Measurements from ENCODE around the gene SUFU. TPM values are rescaled to one million over a fixed set of nuclear protein-coding genes. Genes with fewer than 3 reads are reported as not detected.
A peak's percentile ranks its signal among the peaks of the same experiment; 100 is the strongest.

SUFU gene
- total and polyA plus RNA-seq, 2 of the 4 experiments (the other 2 are of a cell fraction): 2.2 to 11.0 TPM

GRCh38 chr10:102613785-102614184, 110.0 kb downstream of the SUFU start:
- DNase-seq: peak; percentile 55
- H3K23ac ChIP-seq (ENCODE audit: low read depth, low read length): no peak overlapping the region
- peaks cover 14% of the 10 kb centered on the region for H3K4me1 ChIP-seq (ENCODE audit: control insufficient read depth, insufficient read depth, low read length)
- no peak overlapping the region for H4K8ac ChIP-seq (ENCODE audit: low read depth in 2 of 2, low read length in 2 of 2)
- ATAC-seq (ENCODE audit: low read depth): no peak
- H3K27ac ChIP-seq (ENCODE audit: insufficient read depth, low read length): no peak overlapping the region
- WGBS, 2 experiments (ENCODE audit: extremely low coverage in 2 of 2, insufficient read length in 1 of 2): 91% methylated on average over 6 of the region's 8 CpGs; no CpG with 5 or more reads in 1 of the 2 experiments
- no peaks in the 10 kb centered on the region for H4K20me1 ChIP-seq (ENCODE audit: insufficient read depth, low read length)
- H3K14ac ChIP-seq (replicated peaks; ENCODE audit: low read depth, low read length): no peak overlapping the region
- H3K79me1 ChIP-seq (ENCODE audit: low read depth in 1 of 2, low read length in 2 of 2): peaks cover 0 to 22% of the 10 kb centered on the region in 2 experiments; a peak in 2 of 4 replicates
- H3K4me3 ChIP-seq (ENCODE audit: insufficient read depth, low read depth, low read length): no peak overlapping the region
- no peak overlapping the region for H2AK5ac ChIP-seq (ENCODE audit: low read depth, low read length)
- POLR2A ChIA-PET (ENCODE audit: unreplicated experiment): interaction anchor here (0.5 kb wide), 1 partner anchor 140 kb away, joined by 3 read pairs; no protein-coding TSS in a partner anchor
- in situ Hi-C loops (cut with MboI; ENCODE audit: low sequenced_read_pairs): no loop called here
- no peak overlapping the region for H3K18ac ChIP-seq (ENCODE audit: low read depth, low read length)
- intact Hi-C loops (cut with micrococcal nuclease): no loop called here
- no peak overlapping the region for H2BK20ac ChIP-seq (ENCODE audit: low read depth, low read length)
- no peak overlapping the region for H2BK5ac ChIP-seq (ENCODE audit: low read depth, low read length, poor library complexity, severe bottlenecking)
- no peak overlapping the region for H4K91ac ChIP-seq (ENCODE audit: insufficient read depth, low read depth, low read length)
- H3K4ac ChIP-seq (ENCODE audit: low read depth, low read length): no peak overlapping the region
- H2AFZ ChIP-seq (replicated peaks; ENCODE audit: low read length, poor library complexity): no peak overlapping the region
- peaks cover 34% of the 10 kb centered on the region for H3K36me3 ChIP-seq (ENCODE audit: control insufficient read depth, insufficient read depth, low read length)
- no peak overlapping the region for H3K9ac ChIP-seq (ENCODE audit: low read depth, low read length)
- no peak overlapping the region for H2AK9ac ChIP-seq (replicated peaks; ENCODE audit: low read depth, low read length, poor library complexity)
- H3K4me2 ChIP-seq (ENCODE audit: low read depth, low read length): no peak overlapping the region
- H3K9me3 ChIP-seq (ENCODE audit: control insufficient read depth, insufficient read depth, low read length): no peaks in the 10 kb centered on the region
- TF ChIP-seq RCOR1 (IDR thresholded peaks at IDR 0.05; ENCODE audit: insufficient replicate concordance, low read length) (no peak), CTCF (conservative IDR thresholded peaks at IDR 0.05; ENCODE audit: low read depth, low read length) (no peak)
- dilution Hi-C loops (cut with HindIII; ENCODE audit: low sequenced_read_pairs, unreplicated experiment): no loop called here
- no TSS peak for BruUV-seq (replicated peaks)
- no peak overlapping the region for H4K5ac ChIP-seq (ENCODE audit: low read depth, low read length)
- CTCF ChIA-PET: interaction anchor here (0.7 to 1.1 kb wide), 2 partner anchors 10 to 19 kb away, joined by 3 read pairs; no protein-coding TSS in a partner anchor
- no peak overlapping the region for H2BK120ac ChIP-seq (ENCODE audit: low read depth, low read length)
- peaks cover 21% of the 10 kb centered on the region; the same call in 1 of the 2 replicates for H3K9me1 ChIP-seq (ENCODE audit: insufficient read depth, low read length)
- H2BK15ac ChIP-seq (ENCODE audit: low read depth, low read length): no peak overlapping the region
- H3K27me3 ChIP-seq (ENCODE audit: control insufficient read depth, insufficient read depth, low read length): no peaks in the 10 kb centered on the region
- no peak overlapping the region for H3K56ac ChIP-seq (ENCODE audit: extremely low read depth, insufficient read depth, low read length)

Data from IMR-90 (cell line).